Stimulated activated CD8-positive, alpha-beta memory T cell treated with anti-CD3 and anti-CD28 coated beads, Interleukin-4, amount 100 ng/mL, for 48 hours (primary cell): Measurements from ENCODE around the gene ANKRD49.

Source experiments
- DNase-seq: peaks from one replicate; pipeline ENCODE4 v3.0.0-alpha.2; 2020

Gene ANKRD49

GRCh38 chr11:94545264-94546161 lies 51.7 kb downstream of the ANKRD49 start:
- DNase-seq = no peak

GRCh38 chr11:94546162-94546470 lies 52.3 kb downstream of the ANKRD49 start:
- no peak for DNase-seq

- DNase-seq = no peak
These were observed 53.1 kb downstream of the ANKRD49 start for GRCh38 chr11:94546886-94547285.

GRCh38 chr11:94549146-94549545 lies 55.4 kb downstream of the ANKRD49 start:
- no peak for DNase-seq
